NCI-H187 (cell line): ENCODE measurements around the gene ZBP1.

ENCODE experiments used
- DNase-seq, 2 experiments: peaks; one replicate each; lab custom pipeline; 2025; lab: John Stamatoyannopoulos, UW

Gene ZBP1

GRCh38 chr20:57586370-57586793 lies 33.8 kb downstream of the ZBP1 start:
- no peak for DNase-seq

- no peak for DNase-seq
Observed at GRCh38 chr20:57585466-57586213, 34.6 kb downstream of the ZBP1 start.

GRCh38 chr20:57584768-57585461 lies 35.3 kb downstream of the ZBP1 start:
- DNase-seq: no peak

DNA sequence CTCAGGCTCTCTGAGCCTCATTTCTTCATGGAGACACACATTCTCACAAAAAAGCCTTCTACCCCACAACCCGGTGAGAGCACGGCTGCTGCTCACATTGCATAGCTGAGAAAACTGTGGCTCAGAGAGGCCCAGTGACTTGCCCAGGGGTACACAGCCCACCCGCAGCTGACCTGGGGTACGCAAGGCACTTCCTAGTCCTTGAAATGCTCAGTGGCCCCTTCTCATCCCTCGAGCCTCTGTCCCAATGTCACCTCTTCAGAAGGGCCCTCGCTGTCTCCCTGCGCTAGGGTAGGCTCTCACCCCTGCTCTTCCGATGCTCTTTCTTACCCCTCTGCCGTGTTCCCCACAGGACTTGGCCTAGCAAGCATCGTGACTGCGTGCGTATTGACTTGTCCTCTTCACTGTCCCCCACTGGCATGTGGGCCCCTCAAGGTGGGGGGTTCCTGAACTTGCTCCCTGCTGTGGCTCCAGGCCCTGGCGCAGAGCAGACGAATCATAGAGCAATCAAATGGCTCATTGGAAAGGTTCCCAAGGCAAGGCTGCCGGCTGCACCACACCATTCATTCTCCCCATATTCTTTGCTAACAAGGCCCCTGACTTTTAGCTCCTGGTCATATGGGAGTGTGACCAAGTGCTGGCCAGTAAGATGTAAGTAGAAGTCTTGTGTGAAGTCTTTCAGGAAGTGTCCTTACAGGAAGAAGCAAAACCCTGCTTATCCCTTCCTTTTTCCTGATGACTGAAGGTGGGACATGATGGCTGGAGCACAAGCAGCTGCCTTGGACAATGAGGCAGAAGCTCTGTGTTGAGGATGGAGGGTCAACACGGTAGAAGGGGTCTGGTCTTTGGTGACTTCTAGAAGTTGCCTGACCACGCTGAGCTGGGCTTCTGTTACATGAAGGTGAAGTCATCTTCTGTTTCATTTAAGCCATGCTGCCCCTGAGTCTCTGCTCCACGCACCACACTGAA lies 36.7 kb downstream of the ZBP1 start:
- DNase-seq: no peak

DNA sequence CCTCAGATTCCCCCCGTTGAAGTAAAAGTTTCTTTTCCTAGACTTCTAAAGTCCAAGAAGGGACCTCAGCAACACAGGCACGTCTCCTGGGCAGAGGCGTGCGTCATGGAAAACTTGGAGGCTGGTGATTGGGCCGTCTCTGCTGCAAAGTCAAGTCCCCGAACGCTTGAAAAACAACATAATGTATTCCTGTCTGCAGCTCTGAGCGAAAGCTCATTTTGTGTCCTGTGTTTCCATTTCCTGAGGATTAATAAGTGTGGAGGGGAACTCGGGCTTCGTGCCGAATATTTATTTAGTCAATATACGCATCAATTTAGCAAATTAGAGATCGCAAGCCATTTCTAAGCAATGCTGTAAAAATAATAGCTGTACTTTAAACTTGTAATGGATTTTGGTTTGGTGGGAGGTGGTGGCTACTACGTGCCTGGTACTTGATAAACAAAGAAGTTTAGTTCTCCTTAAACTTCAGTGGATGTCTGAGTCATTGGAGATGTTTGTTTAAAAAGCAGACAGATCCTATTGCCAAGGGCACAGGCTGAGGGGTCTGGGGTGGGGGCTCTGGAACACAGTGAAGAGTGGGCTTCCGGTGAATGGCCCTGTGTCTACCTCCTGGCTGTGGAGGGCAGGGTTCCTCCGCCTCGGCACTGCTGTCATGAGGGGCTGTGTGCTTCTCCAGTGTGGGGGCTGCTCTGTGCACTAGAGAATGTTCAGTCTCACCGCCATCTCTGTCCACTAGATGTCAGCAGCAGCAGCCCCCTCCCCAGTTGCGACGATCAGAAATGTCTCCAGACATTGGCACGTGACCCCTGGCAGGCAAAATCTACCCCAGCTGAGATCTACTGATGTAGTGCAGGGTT lies 37.6 kb downstream of the ZBP1 start:
- no peak for DNase-seq

DNA sequence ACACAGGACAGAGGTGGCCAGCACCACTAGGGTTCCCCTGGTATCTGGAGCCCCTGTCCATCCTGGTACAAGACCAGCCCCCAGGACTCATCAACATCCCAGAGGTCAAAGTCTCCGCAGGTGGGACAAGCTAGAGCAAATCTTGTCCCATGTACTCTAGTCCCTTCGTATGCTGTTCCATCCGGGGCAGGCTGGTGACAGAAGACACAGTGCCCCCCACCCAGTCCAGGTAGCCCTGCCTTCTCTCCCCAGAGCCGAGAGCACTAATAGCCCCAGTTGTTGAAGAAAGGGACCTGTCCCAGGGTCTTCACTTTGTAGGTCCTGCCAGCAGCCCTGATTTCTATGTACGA lies 38.2 kb downstream of the ZBP1 start:
- no peak for DNase-seq

DNA sequence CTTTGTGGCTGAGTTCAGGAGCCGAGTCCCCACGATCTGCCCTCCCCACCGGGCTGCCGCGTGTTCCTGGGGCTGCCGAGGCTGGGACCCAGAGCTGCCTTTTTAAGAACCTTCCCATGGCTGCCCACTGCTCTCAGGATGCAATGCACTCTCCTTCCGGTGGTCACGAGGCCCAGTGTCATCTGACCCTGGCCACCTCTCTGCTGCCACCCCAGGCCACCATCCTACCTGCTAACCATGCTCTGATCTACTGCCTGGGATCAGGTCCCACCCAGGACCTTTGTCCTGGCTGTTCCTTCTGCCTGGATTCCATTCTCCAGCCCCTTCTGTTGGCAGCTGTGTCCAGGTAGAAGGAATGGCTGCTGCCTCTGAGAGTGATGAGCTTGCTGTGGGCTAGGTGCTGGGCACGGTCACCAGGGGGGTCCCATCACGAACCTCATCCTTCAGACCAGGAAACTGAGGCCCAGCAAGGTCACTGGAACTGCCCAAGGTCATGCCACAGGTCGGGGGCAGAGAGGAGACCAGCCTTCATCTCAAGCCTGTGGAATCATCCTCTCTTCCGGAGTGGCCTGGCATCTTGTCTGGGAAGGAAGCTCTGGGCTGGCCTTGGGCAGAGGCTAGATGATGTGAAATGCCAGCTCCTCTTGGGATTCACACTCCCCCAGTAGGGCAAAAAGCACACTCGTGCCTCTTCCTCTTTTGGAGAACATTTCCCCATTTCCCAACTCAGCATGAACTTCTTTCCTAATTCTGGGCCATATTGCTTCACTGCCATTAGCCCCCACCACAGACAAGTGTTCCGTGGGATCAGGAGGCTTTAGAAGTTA lies 38.8 kb downstream of the ZBP1 start:
- no peak for DNase-seq

GRCh38 chr20:57580478-57581201 lies 39.6 kb downstream of the ZBP1 start:
- DNase-seq: no peak

DNA sequence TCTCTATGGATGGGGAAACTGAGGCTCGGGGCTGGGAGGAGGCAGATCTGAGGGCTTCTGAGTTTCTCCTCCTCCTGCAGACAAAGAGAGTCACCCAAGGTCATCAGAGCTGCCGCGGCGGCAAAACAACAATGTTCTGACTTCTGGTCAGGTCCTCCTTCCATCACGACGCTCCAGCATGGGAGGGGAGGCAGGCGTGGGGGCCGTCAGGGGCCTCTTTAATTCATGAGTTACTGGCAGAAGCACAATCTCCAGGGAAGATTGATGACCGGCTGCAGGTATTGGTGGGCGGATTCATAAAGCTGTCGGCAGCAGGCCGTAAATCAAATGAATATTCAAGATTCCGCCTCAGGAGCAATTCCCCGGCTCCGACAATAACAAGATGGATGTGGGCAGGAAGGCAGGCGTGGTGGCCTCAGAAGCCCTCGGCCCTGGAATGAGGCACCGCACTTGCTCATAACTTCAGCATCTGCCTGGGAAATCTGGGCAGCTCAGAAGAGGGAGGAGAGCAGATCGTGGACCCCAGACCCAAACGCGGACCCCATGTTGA lies 40.3 kb downstream of the ZBP1 start:
- DNase-seq: no peak

- no peak for DNase-seq
Observed at GRCh38 chr20:57579331-57579897, 40.8 kb downstream of the ZBP1 start.

DNA sequence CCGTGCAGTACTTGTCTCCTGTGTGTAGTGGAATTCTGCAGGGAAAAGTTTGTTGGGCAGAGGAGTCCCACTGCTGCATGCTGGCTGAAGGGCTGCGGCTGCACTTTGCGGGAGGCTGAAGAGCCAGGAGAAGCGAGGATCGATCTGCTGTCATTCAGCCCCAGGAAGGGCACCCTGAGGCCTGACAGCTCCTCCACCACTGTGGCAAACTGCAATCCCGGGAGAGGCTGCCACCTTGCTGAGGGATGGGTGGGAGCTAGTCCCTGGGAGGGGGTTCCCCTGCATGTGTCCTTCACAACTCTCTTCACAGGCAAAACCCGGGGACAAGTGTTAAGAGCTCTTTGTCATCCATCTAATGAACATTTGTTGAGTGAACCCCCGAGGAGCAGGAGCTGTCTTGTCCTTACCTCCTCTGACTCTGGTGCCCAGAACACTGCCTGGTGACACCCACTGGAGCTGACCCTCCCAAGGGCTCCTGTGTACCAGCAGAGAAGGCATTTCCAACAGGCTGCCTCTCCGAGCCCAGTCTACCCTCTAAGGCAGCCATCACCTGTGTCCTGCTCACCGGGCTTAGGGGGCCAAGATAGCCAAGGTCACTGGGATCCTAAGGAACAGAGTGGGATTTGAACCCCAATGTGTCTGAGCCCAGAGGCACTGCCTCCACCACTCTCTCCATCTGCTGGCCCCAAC lies 41.6 kb downstream of the ZBP1 start:
- no peak for DNase-seq

DNA sequence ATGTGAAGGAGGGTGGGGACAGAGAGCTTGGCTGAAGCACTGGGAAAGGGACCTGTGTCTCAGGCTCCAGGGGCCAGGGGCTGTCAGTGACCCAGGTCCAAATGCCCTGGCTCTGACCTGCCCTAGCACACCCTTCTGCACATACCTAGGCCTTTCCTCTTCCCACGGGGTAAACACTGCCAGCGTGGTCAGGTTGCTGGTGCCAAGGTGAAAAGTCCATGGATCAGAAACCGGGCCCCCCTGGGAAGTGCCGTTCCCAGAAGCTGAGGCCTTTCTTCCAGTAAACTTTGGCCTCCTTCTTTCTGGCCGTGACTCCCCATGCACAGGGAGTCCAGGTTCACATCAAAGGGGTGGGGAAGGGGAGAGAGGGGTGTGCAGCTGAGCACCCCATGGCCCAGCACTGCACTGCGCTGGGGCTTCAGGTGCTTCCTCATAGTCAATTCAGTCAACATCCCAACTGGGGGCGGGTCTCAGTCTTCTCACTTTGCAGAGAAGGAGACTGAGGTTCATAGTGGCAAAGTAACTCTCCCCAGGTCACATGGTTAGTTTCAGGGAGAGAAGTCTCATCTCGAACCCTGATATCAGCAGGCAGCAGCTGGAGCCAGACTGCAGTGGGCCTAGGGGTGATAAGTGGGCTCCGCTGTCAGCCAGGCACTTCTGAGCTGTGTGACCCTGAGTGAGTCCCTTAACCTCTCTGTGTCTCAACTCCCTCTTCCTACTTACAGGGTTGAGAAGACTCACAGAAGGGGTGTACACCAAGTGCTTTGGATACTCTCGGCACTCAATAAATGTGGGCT lies 42.3 kb downstream of the ZBP1 start:
- DNase-seq: no peak

GRCh38 chr20:57576617-57577550 lies 43.3 kb downstream of the ZBP1 start:
- no peak for DNase-seq

GRCh38 chr20:57576002-57576401 lies 44.2 kb downstream of the ZBP1 start:
- DNase-seq: no peak

- DNase-seq: no peak
Observed at GRCh38 chr20:57574954-57575353, 45.3 kb downstream of the ZBP1 start.

GRCh38 chr20:57573894-57574293 lies 46.3 kb downstream of the ZBP1 start:
- no peak for DNase-seq

DNA sequence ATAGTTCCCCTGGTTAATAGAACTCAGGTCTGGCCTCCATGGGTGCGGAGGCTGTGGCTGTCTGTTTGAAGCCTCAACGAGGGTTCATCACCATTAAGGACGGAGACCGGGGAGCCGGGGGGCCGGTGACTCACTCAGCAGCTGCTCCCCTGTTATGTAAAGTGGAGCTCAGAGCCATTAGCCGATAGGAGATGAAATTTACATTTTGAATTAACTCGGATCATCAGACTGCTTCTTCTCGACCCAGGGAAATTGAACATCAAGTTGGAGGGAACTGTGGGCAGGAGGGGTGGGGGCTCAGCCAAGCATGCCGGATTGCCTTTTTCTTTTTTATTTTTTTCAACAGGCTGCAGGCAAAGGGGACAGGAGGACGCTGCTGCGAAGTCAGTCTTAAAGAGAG lies 47.0 kb downstream of the ZBP1 start:
- no peak for DNase-seq
